Measurements from ENCODE around the gene YARS1.

DNA sequence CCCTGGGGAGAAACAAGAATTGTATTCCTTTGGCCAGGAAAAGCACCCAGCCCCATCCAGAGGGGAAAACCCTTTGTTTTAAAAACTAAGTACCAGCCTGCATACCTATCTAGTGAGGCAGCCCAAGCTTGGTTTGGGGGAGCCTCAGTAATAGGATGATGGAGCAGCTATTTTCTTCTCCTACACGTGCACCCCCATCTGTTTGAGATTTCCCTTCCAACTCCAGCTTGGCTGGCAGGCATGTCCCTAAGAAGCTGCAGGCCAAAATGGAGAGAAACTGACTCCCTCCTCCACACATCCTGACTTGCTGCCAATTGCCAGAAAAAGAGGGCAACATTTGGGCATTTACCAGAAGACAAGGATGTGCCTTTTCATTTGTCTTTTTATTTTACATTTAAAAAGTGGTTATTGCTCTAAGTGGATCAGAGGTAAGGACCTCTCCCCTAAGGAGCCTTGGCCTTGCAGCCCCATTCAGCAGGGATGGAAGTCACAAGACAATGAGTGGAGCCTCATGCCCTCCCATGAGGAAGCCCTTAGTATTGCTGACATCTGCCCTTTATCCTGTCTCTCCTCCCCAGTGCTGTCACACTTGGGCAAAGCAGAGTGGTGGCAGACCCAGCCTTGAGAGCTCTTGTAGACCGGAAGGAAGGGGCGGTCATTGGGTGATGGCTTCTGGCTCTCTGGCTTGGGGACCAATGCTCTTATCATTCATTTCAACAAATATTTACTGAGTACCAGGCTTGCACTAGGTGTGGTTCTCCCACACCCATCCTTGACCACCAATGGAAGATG is 44.9 kb upstream of the YARS1 start:
- TF ChIP-seq CTCF (IDR thresholded peaks at IDR 0.05; ENCODE audit: low read depth, low read length, poor library complexity, severe bottlenecking) (no peak), EZH2phosphoT487 (IDR thresholded peaks at IDR 0.05; ENCODE audit: borderline replicate concordance, low read length) (no peak)
